Hematopoietic multipotent progenitor cell treated with erythropoietin and hydrocortisone succinate and interleukin-3 and kit ligand, for 15 days (in vitro differentiated cells): ENCODE data around the gene TEX101.
"Not testable (repeated sequence)": the region's sequence is repeated elsewhere in the genome, so short reads cannot be mapped to it uniquely, and the experiment has no call there.

Source experiments
- DNase-seq: peaks from one replicate; pipeline ENCODE4 v3.0.0-alpha.2; 2015; ENCODE audit warnings: low spot score

TEX101 gene, protein sequence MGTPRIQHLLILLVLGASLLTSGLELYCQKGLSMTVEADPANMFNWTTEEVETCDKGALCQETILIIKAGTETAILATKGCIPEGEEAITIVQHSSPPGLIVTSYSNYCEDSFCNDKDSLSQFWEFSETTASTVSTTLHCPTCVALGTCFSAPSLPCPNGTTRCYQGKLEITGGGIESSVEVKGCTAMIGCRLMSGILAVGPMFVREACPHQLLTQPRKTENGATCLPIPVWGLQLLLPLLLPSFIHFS

DNA sequence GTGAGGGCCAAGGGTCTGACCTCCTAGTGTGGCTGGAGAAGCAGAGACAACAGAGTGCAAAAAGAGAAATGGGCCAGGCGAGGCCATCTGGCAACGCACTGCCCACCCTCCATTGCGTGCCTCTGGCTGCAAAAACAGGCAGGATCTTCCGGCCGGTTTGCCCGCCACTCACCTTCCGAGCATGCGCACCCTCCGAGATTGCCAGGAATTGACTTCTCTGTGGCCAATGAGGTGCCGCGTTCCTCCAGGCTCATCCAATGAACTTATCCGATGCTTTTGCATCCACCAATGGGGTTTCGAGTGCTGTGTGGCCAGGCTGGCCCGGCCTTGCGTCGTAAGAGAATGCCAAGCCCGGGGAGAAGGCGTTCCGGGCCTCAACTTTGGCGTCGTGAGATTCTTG is at the start of gene TEX101:
TEX101 (plus strand) TSS at position 337 of the 400 bp plus-strand sequence. CDS start 1,030 bp downstream, outside the sequence.
- no peak for DNase-seq

DNA sequence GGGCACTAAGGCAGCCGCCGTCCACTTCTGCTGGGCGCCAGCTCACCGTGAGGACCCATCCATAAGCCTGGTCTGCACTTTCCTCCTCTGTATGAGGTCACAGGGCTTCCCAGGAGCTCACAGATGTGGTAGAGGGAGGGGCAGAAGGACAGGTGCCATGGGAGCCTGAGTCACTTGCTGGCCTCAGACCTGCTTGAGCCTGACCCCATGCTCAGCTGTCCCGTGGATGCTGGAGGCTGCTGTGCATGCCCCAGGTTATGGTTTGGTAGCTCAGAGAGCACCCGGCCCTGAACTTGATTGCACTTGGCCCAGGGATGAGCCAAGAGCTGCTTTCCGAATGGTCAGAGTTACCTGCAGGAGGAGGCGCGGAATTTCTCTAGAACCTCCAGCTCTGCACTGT is 49.0 kb upstream of the TEX101 start:
- not testable (repeated sequence) for DNase-seq

DNA sequence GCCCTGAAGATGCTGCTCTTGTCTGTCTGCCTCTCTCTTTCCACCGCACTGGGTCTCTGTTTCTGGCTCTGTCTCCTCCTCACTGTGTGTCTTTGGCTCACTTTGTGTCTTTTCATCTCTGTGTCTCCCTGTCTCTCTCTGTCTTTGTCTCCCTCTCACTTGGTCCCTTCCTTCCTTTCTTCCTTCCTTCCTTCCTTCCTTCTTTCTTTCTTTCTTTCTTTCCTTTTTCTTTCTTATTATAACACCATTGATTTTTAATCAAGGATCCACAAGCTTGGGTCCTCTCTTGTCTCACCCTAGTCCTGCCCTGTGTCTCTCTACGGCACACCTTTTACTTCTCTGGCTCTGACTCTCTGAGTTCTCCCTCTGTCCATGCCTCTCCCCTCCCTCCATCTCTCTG is 46.9 kb upstream of the TEX101 start:
- no peak for DNase-seq

DNA sequence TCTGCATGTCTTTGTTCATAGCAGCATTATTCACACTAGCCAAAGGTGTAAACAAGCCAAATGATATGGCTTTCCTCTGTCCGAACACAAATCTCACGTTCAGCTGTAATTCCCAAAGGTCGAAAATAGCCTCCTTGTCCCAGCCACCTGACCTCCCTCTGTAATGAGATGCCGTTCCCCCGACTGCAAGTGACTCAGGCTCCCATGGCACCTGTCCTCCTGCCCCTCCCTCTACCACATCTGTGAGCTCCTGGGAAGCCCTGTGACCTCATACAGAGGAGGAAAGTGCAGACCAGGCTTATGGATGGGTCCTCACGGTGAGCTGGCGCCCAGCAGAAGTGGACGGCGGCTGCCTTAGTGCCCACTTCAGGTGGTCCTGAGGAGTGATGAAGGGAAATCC is 45.8 kb upstream of the TEX101 start:
- DNase-seq = not testable (repeated sequence)

DNA sequence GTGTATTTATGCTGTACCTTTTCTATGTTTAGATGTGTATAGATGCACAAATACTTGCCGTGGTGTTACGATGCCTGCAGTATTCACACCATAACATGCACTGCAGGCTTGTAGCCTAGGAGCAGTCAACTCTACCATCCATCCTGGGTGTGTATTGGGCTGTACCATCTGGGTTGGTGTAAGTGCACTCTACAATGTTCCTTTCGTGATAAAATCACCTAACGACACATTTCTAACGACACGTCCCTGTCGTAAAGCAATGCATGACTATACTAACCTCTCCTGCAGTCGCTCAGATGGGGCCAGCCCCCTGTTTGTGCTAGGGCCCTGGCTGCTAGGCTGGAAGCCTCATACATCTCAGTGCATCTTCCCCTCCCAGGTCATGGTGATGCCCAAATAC is 42.8 kb upstream of the TEX101 start:
- no peak for DNase-seq

DNA sequence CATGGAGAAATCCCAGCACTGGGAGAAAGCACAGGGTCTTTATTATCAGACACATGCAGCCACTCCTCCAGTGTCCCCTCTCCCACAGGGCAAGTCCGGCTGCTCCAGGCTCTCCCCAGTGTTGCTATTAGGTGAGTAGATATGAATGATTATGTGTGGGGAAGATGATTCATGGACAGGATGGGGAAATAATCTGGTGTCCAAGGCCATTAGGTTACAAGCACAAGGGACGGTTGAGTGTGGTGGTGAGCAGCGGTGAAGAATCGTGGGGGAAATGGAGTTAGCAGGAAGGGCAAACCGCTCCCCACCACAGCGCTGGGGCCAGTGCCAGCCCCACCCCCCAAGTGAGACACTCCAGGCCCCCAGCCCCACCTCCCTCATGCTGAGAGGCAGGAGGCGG is 42.2 kb upstream of the TEX101 start:
- DNase-seq = no peak

DNA sequence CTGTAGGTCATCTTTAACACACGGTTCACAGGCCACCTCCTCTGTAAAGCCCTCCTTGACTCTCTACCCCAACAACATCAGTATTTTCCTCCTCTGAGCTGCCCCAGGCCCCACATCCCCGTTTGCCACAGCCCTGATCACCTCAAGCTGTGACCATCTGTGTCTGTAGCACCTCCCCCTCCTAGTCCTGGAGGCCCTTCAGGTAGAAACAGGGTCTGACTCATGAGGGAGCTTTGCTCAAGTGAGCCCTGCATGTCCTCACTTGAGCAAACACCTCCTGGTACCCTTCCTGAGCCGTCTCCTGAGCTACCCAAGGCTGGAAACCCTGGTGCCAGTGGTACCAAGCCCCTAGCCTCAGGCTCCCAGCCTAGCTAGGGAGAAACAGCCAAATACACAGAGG is 37.1 kb upstream of the TEX101 start:
- DNase-seq = not testable (repeated sequence)

DNA sequence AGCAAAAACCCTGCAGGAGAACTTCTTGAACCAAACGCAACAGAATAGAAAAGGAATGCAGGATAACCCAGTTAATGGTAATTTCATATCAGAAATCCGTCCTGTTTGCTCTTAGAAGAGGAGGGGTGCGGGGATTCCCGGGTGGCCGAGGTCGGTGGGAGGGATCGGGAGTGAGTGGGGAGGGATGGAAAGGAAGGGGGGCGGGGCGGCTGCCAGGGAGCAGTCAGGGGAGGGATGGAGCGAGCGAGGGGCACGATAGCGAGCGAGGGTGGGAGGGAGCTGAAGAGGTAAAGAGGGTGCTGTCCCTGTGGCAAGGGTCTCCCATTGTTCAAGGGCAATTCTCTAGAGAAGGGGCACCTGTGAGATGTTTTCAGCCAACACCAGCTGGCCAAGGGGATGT is 34.7 kb upstream of the TEX101 start:
- DNase-seq = no peak

DNA sequence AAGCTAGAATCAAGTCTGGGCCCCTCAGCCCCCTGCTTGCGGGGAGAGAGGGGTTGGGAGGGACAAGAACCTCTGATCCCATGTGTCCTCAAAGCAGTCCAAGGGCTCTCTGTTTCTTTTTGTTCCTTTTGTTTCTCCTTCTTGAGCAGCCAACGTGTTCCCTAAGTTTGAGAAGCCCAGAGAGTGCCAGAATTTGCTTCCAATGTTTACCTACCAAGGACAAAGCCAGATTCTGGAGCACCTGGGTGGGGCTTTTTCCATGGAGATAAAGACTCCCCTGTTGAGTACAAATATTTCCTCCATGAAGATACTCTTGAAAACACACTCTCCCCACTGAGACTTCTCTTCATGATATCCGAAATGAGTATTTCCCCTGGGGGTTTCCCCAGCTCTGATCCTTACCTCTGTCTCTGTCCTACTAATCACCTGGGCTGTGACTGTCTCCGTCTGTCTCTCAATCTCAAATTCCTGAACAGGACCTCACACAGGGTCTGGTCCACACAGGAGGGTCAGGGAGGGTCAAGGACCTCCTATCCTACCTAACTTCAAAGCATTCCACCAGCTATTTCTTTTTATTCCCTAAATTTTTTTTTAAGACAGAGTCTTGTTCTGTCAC is 33.8 kb upstream of the TEX101 start:
- DNase-seq = no peak

DNA sequence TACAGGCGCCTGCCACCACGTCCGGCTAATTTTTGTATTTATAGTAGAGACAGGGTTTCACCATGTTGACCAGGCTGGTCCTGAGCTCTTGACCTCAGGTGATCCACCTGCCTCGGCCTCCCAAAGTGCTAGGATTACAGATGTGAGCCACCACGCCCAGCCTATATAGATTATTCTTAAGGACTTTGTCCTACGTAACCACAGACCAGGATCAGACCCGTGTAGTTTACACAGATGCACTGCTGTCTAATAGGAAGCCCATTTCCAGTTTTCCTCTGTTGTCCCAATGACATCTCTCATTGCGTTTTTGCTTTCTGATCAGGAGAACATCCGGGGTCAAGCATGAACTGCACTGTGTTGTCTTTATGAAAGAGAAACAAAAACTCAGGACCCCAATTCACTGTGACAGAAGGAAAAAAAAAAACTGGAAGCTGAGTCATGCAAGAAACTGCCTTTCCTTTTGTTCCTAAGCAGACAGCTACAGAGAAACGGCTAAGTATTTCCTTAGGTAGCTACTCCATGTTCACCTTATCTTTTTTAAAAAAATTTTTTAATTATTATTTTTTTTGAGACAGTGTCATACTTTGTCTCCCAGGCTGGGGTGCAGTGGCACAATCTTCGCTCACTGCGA is 32.0 kb upstream of the TEX101 start:
- not testable (repeated sequence) for DNase-seq

DNA sequence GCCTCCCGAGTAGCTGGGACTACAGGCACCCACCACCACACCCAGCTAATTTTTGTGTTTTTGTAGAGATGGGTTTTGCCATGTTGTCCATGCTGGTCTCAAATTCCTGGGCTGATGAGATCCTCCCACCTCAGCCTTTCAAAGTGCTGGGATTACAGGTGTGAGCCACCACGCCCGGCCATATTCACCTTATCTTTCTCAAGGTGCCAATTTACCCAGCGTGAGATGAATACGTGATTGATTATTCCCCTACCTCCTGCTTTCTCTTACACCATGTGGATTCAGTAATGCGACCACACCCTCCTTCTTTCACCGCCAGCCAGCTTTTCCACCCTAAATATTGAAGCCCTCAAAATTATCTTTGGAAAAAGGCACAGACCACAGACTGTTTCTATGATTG is 31.4 kb upstream of the TEX101 start:
- DNase-seq = not testable (repeated sequence)

DNA sequence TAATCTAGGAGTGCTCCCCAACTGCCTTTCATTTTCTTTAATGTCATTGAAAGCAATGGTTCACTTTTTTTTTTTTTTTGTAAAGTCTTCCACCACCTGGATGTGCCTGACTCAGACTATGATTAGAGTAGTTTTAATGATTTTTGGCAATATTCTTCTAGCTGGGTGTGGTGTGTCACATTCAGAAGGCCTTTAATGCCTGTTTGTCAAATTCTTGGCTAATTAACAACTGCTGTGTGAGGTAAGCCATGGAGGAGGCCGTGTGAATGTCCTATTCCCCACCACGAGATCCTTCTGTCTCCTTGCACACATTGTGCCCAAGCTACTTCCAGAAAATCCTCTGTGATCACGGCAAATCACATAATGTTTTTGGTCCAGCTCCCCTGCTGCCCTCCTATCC is 30.9 kb upstream of the TEX101 start:
- DNase-seq = not testable (repeated sequence)

DNA sequence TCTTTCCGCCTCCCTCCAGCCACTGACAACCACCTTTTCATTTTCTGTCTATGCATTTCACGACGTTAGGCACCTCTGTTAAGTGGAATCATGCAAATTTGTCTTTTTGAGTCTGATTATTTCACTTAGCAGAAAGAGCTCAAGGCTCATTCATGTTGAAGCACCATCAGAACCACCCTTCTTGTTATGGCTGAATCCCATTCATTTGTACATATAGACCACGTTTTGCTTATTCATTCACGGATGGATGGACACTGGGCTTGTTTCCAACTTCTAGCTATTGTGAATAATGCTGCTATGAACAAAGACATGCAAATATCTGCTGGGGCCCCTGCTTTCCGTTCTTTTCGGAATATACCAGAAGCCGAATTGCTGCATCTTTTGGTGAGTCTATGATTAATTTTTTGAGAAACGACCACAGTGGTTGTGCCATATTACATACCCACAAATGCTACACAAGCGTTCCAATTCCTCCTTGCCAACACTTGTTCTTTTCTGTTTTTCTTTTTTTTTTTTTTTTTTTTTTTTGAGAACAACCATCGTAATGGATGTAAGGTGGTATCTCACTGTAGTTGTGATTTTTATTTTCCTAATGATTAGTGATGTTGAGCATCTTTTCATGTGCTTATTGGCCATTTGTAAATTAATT is 23.7 kb upstream of the TEX101 start:
- not testable (repeated sequence) for DNase-seq

DNA sequence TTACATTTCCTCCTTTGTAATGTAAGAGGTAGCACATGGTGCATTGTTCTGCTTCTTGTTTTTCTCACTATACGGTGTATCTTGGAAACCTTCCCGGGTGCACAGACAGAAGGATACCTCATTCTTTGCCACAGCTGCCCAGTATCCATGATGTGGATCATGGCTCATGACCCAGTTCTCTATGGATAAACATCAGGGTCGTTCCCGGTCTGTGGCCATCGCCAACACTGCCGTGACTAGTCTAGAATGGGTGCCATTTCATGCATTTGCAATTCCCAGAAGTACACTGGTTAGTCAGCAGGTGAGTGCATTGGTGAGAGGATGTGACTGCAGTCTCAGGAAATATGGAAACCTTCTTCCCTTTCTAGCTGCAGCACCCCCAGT is 23.1 kb upstream of the TEX101 start:
- DNase-seq = not testable (repeated sequence)

DNA sequence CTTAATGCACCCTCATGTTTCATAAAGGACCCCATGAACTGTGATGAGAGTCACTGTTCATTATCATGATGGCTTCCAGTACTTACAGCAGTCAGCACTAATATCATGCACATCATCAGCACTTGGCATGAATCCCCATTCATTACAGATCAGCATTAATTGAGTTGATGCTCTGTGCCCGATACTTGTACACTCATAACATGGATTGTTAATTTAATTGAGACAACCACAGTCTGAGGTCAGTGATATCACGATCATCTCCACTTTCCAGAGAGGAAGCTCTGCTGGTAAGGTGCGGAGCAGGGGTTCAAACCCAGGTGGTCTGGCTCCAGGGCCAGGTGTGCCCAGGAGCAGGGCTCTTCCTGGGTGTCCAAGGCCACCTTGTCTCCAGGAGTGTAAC is 21.2 kb upstream of the TEX101 start:
- DNase-seq = not testable (repeated sequence)

DNA sequence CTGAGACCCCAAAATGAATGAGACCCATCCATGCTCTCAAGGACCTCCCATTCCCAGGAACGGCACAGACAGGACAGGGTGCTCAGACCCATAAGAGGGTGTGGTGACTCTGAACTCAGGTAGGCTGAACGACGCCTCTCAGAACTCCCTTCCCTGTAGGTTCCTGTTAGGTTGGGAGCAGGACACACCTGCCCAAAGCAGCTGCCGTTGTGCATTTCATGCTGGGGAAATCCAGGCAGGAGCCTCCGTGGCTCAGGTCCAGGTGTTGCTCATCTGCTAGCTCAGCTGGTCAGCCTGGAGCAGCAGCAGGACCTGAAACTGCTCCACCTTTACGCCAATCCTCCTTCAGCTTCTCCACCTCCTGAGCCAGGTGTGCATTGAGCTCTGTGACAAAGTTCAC is 19.1 kb upstream of the TEX101 start:
- no peak for DNase-seq

DNA sequence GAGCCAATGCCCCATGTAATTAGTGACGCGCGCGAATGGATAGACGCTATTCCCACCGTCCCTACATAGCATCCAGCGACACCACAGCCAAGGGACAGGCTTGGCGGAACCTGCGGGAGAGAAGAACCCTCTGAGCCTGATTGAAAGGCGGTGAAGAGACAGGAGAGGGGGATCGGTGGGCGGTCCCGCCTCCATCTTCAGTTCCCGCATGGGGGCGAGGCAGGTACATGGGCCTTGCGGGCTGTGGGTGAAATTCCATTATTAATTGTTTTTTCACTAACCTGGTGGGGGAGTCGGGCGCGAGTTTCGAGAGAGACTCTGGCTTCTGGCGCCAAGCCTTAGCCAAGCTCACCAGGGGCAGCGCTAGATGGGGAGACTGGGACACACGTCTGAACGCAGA is 8.4 kb upstream of the TEX101 start:
- no peak for DNase-seq

DNA sequence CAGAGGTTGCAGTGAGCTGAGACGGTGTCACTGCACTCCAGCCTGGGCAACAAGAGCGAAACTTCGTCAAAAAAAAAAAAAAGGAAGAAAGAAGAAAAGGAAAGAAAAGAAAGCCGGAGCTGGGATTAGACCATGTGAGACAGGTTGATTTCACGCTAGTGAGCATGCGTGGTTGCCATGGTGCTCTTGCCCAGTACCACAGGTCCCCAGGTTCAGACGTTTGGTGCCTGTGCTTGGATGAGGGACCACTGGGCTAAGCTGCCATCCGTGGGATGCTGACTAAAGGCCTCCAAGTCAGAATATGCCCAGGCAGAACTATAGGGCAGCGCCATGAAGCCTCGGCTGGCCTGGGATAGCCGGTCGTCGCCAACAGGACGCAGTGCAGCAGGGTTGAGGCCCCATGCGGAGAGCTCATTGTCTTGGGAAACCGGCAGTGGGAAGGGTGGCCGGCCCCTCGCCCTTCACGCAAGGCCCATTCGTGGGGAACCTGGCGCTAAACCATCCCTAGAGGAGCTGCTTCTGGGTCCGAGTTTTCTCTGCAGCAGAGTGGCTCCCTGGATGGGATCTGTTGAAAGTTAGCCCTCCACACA is 7.2 kb upstream of the TEX101 start:
- DNase-seq = no peak

DNA sequence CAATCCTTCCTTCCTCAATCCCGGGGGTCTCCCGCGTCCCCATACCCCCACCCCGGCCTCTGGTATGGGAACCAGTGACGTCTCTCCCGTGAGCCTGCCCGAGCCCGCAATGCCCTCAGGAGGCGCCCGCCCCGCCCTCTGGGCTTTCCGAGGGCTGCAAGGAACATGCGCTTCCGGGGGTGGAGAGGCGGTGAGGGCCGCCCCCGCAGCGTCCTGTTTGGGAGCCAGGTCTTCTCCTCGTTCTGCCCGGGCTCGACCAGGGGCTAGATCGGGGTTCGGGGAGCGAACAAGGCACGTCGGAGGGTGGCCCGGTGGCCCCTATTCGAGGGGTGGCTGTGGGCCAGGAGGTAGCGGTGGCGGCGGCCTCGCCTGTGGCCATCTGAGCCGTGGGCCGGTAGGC is 6.6 kb upstream of the TEX101 start:
- no peak for DNase-seq

DNA sequence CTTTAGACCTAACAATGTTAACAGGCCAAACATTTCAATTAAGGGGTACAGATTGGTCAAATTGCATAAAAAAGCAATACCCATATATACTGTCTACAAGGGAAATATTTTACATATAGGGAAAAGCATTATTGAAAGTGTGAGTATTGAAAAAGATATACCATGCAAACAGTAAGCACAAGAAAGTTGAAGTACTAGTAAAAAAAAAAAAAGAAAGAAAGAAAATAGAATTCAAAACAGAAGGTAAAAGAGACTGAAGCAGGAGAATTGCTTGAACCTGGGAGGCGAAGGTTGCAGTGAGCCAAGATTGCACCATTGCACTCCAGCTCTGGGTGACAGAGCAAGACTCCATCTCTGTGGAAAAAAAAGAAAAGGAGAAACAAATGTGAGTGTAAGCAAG is 5.3 kb upstream of the TEX101 start:
- no peak for DNase-seq

DNA sequence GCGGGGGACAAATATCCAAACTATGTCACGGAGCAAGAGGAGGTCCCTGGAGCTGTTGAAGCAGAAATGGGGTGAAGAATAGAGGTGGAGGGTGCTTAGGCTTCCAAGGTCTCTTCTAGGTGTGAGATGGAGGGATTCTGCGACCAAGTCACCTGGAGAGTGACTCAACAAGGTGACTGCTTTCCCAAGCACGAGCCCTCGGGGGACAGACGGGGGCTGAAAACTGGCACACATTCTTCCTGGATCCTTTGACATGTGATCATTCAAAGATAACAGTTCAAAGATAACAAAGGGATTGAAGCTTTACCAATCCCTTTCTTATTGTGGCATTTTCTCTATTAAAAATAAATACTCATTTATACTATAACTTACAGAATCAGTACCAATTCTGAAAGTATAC is 2.2 kb upstream of the TEX101 start:
- no peak for DNase-seq

DNA sequence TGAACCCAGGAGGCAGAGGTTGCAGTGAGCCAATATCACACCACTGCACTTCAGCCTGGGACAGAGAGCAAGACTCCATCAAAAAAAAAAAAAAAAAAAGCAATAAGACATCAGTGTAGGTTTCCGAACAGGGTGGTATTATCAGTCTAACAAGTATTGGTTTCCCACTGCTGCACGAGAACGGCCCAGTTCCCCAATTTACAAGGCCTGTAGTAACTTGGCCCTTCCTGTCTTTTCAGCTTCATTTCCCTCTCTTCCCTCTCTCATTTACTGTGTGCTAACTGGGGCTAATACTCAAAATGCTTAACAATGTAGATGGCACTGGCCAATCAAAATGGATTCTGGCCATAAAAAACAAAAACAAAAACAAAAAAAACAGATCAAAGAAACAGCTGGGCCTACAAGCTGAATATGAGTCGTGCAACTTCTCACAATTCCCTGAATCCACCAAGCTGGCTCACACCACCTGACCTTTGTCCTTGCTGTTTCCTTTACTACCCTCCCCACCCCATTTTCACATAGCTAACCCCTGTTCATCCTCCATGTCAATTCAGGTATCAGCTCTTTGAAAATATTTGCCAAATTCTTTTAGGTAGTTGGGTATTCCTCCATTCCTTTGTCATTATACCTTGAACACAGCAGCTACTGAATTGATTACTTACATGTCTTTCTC is 2.4 kb downstream of the TEX101 start:
- DNase-seq = no peak
